Neural progenitor cell (in vitro differentiated cells): ENCODE results near the gene MC3R.

Experiments used
- CTCF ChIP-seq: fragments of 200-600 bp; sonication (generic); IDR thresholded peaks from 2 replicates; pipeline ENCODE4 v1.5.1; 2017; ENCODE audit warnings: antibody characterized with exemption, mild to moderate bottlenecking
- EZH2 ChIP-seq: fragments of 200-600 bp; sonication (generic); IDR thresholded peaks from 2 replicates; pipeline ENCODE4 v1.6.1; 2017; ENCODE audit warnings: antibody characterized with exemption, mild to moderate bottlenecking, moderate library complexity
- EZH2phosphoT487 ChIP-seq: fragments of 200-600 bp; sonication (generic); IDR thresholded peaks from 2 replicates; pipeline ENCODE4 v1.6.1; 2017; ENCODE audit warnings: antibody characterized with exemption

- TF ChIP-seq CTCF (no peak), EZH2 (no peak), EZH2phosphoT487 (no peak)
These were observed 43.2 kb upstream of the MC3R start for GRCh38 chr20:56205346-56205745.
